Heart left ventricle (tissue), 16 donors: ENCODE measurements around the gene CCT5. TPM values are rescaled to one million over a fixed set of nuclear protein-coding genes. Genes with fewer than 3 reads are reported as not detected.

ENCODE experiments used
- ATAC-seq, 4 donors: fragments of 200-7000 bp; cut with Tn5 transposase; one replicate each; pipeline ENCODE4 v1.9.1; 2020 to 2022; ENCODE audit warnings: moderate library complexity in 4 of 4, mild to moderate bottlenecking in 3 of 4, moderate number of reproducible peaks in 1 of 4
- DNase-seq, 5 donors: peaks; one replicate each; pipeline ENCODE4 v3.0.0-alpha.2; 2020
- H3K27ac ChIP-seq, 12 donors: fragments of 200-600 bp; sonication (generic) in 4 of 12; one replicate each; pipeline versions ENCODE4 v1.5.0 to v1.8.0; 2016 to 2022; ENCODE audit warnings: mild to moderate bottlenecking in 2 of 12
- H3K27me3 ChIP-seq, 9 donors: fragments of 200-600 bp; sonication (generic) in 2 of 9; one replicate each; pipeline versions ENCODE4 v1.5.1 to v1.8.0; 2016 to 2022; ENCODE audit warnings: mild to moderate bottlenecking in 3 of 9
- H3K36me3 ChIP-seq, 9 donors: fragments of 200-600 bp; sonication (generic) in 2 of 9; one replicate each; pipeline versions ENCODE4 v1.5.0 to v1.8.0; 2018 to 2022; ENCODE audit warnings: mild to moderate bottlenecking in 2 of 9
- H3K4me1 ChIP-seq, 12 donors: fragments of 200-600 bp; sonication (generic) in 4 of 12; one replicate each; pipeline versions ENCODE4 v1.5.0 to v1.8.0; 2016 to 2022; ENCODE audit warnings: mild to moderate bottlenecking in 3 of 12
- H3K4me3 ChIP-seq, 12 donors: fragments of 200-600 bp; sonication (generic) in 4 of 12; one replicate each; pipeline versions ENCODE4 v1.5.0 to v1.8.0; 2017 to 2022; ENCODE audit warnings: mild to moderate bottlenecking in 9 of 12, moderate library complexity in 4 of 12
- H3K9me3 ChIP-seq, 12 donors: fragments of 200-600 bp; sonication (generic) in 4 of 12; one replicate each; pipeline versions ENCODE4 v1.5.0 to v1.8.0; 2016 to 2022; ENCODE audit warnings: mild to moderate bottlenecking in 1 of 12
- POLR2A ChIP-seq, 2 donors: fragments of 450-650 bp; IDR thresholded peaks; one replicate each; pipeline ENCODE4 v1.6.1; 2017; ENCODE audit warnings: antibody characterized with exemption in 2 of 2, mild to moderate bottlenecking in 2 of 2, moderate library complexity in 2 of 2
- WGBS, 4 donors: extraction: QIAGEN DNeasy Blood & Tissue Kit in 2 of 4; methylation state at CpG; one replicate each; pipeline versions ENCODE4 v1.1.5 to v1.1.7; 2013 to 2018; 5-methylcytosine and 5-hydroxymethylcytosine counted together
- intact Hi-C, 10 donors: fragments of 100-400 bp; cut with DNase I; formaldehyde crosslinking; loops; one replicate each; pipeline versions ENCODE4 v1.11.1 to v1.14.2; 2022
- polyA plus RNA-seq, 2 donors: library from polyadenylated mRNA; stranded (reverse); fragments of 200-250 nt; gene quantifications; one replicate each; pipeline ENCODE4 v1.2.3, GENCODE V29; 2013
- total RNA-seq, 9 donors: library from RNA; depleted of rRNA in 2 of 9; stranded (reverse); fragments of >200 nt in 2 of 9; fragmentation: NEBNext Ultra II Directional in 3 of 9; extraction: Animal tissue kit (Norgen Biotek cat#: 25700) in 3 of 9; gene quantifications; one replicate each; pipeline versions ENCODE4 v1.1.0 to v1.2.4, GENCODE V29; 2016 to 2023
- TF ChIP-seq, protein P1 (sequence below), 12 donors: fragments of 200-600 bp; sonication (generic) in 4 of 12; IDR thresholded peaks; one replicate each; pipeline versions ENCODE4 v1.5.0 to v1.8.0; 2018 to 2022; ENCODE audit warnings: antibody characterized with exemption in 12 of 12, mild to moderate bottlenecking in 5 of 12
- donor health status: ischemic (EF 13 %, LVEDD 7.1; RV severe dilation, severe dysfunction).
- donor health status: healthy with polysubstance abuse.
- donor health status: DM: no; HTN: yes; CAD: no.
- donor health status: DM: no; HTN: no; CAD: no.
- donor health status: ischemic (EF 25% LVEDD 6.9; RV normal size, moderate dysfunction).
- donor health status: ischemic (EF 25% LVEDD 5.7; RV mildly dilated, moderate dysfunction).
- donor health status: healthy.
- donor health status: DM: yes; HTN: yes; CAD: no.
- donor health status: ischemic (EF 35%, LVEDD 5.7; RV mildly dilated, moderate dysfunction).
- donor health status: nonischemic (EF 11% LVEDD 7.7; RV severe dilation, severe dysfunction).
- donor health status: DM: yes; HTN: yes; CAD: no.
- donor health status: PGD.
- donor health status: ischemic (EF 29% LVEDD 5.4; RV normal size, mild dysfunction).
- donor health status: nonischemic (EF 23%, LVEDD 6.1; RV moderate dilation, normal function).

The CCT5 gene
- total and polyA plus RNA-seq, 11 donors, result 73.1 to 318 (median 108) TPM

DNA sequence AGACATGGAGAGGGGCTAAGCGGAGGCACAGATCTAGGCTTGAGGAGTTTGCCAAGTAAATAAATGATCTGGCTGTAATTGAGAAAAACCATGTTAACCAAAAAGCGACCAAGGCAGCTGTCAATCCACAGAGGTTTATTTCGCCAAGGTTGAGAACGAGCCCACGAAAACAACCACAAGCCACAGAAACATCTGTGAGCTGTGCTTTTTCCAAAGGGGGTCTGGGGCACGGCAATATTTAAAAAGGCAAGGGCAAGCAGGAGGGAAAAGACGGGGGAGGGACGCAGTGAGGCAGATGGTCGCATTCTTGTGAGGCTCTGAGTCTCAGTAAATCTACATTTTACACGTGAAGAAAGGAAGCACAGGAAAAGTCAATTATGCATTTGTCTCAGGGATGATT, 25.4 kb downstream of the CCT5 start:
- Histone ChIP-seq H3K27me3 (no peaks in the 10 kb centered on the region), H3K4me1 (no peaks in the 10 kb centered on the region), H3K27ac (no peak overlapping the region), H3K36me3 (peaks cover 0 to 14% (median 0%) of the 10 kb centered on the region in 9 donors), H3K9me3 (peaks cover 0 to 4% (median 0%) of the 10 kb centered on the region in 12 donors), H3K4me3 (no peak overlapping the region)
- intact Hi-C loops, result no loop called here
- ATAC-seq (no peak), DNase-seq (no peak)
- WGBS, 4 donors, result 63 to 88% (median 82%) methylated on average over 10 of the region's 10 CpGs
- TF ChIP-seq POLR2A (IDR thresholded peaks at IDR 0.05), result no peak
- TF ChIP-seq, protein P1, sequence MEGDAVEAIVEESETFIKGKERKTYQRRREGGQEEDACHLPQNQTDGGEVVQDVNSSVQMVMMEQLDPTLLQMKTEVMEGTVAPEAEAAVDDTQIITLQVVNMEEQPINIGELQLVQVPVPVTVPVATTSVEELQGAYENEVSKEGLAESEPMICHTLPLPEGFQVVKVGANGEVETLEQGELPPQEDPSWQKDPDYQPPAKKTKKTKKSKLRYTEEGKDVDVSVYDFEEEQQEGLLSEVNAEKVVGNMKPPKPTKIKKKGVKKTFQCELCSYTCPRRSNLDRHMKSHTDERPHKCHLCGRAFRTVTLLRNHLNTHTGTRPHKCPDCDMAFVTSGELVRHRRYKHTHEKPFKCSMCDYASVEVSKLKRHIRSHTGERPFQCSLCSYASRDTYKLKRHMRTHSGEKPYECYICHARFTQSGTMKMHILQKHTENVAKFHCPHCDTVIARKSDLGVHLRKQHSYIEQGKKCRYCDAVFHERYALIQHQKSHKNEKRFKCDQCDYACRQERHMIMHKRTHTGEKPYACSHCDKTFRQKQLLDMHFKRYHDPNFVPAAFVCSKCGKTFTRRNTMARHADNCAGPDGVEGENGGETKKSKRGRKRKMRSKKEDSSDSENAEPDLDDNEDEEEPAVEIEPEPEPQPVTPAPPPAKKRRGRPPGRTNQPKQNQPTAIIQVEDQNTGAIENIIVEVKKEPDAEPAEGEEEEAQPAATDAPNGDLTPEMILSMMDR (IDR thresholded peaks at IDR 0.05), result no peak

- Histone ChIP-seq H3K4me3 (no peak overlapping the region), H3K9me3 (peaks cover 0 to 4% (median 0%) of the 10 kb centered on the region in 12 donors), H3K4me1 (no peaks in the 10 kb centered on the region), H3K27ac (no peak overlapping the region), H3K36me3 (peaks cover 0 to 19% (median 0%) of the 10 kb centered on the region in 9 donors), H3K27me3 (no peaks in the 10 kb centered on the region)
- TF ChIP-seq, protein P1 (IDR thresholded peaks at IDR 0.05), result no peak
- TF ChIP-seq POLR2A (IDR thresholded peaks at IDR 0.05), result no peak
- WGBS, 4 donors, result 90 to 94% (median 92%) methylated on average over 9 of the region's 9 CpGs
- ATAC-seq (no peak), DNase-seq (no peak)
- intact Hi-C loops, result no loop called here
These were observed 25.9 kb downstream of the CCT5 start for GRCh38 chr5:10275991-10276390.

GRCh38 chr5:10276691-10277090, 26.6 kb downstream of the CCT5 start:
- no peak for DNase-seq
- intact Hi-C loops, result no loop called here
- no peak for ATAC-seq
- Histone ChIP-seq H3K4me1 (no peaks in the 10 kb centered on the region), H3K9me3 (peaks cover 0 to 4% (median 0%) of the 10 kb centered on the region in 12 donors), H3K4me3 (no peak overlapping the region), H3K27me3 (no peaks in the 10 kb centered on the region), H3K36me3 (peaks cover 0 to 25% (median 0%) of the 10 kb centered on the region in 9 donors), H3K27ac (no peak overlapping the region)
- 58 to 69% (median 63%) methylated on average over 7 of the region's 7 CpGs for WGBS, 4 donors
- TF ChIP-seq POLR2A (IDR thresholded peaks at IDR 0.05), result no peak
- TF ChIP-seq, protein P1 (IDR thresholded peaks at IDR 0.05), result no peak

- H3K4me3 ChIP-seq, result no peak overlapping the region
- no peaks in the 10 kb centered on the region for H3K27me3 ChIP-seq
- WGBS, 4 donors, result 94 to 96% (median 95%) methylated on average over 13 of the region's 13 CpGs
- no peak overlapping the region for H3K27ac ChIP-seq
- TF ChIP-seq, protein P1 (IDR thresholded peaks at IDR 0.05), result no peak
- TF ChIP-seq POLR2A (IDR thresholded peaks at IDR 0.05), result no peak
- DNase-seq (no peak), ATAC-seq (no peak)
- H3K9me3 ChIP-seq, result no peaks in the 10 kb centered on the region
- H3K4me1 ChIP-seq, result no peaks in the 10 kb centered on the region
- peaks cover 0 to 28% (median 0%) of the 10 kb centered on the region in 9 donors for H3K36me3 ChIP-seq
- intact Hi-C loops, result no loop called here
These were observed 27.9 kb downstream of the CCT5 start for GRCh38 chr5:10277773-10278630.
